WTC11 (cell line): ENCODE measurements around the gene CDKN2AIPNL. TPM values are rescaled to one million over a fixed set of nuclear protein-coding genes. Genes with fewer than 3 reads are reported as not detected.
A peak's percentile ranks its signal among the peaks of the same experiment; 100 is the strongest.

Experiments
- ATAC-seq: fragments of 200-7000 bp; cut with Tn5 transposase; 2 replicates; pipeline ENCODE4 v1.10.0; 2021; ENCODE audit warnings: mild to moderate bottlenecking, moderate library complexity
- CTCF ChIA-PET: fragments of 300-600 bp; sonication (Branson Sonifier 250); formaldehyde crosslinking; loops from one replicate; lab custom pipeline; 2021; ENCODE audit warnings: antibody characterized with exemption; lab: Charles Lee
- POLR2A ChIA-PET: fragments of 350-600 bp; sonication (Branson Sonifier 250); formaldehyde crosslinking; loops from one replicate; lab custom pipeline; 2021; ENCODE audit warnings: antibody characterized with exemption; lab: Charles Lee
- DNase-seq: peaks from one replicate; pipeline ENCODE4 v3.0.0; 2021; ENCODE audit warnings: low spot score
- H3K27ac Mint-ChIP-seq: 2 replicates; pipeline ENCODE4 v1.8.0; 2021; ENCODE audit warnings: mixed read lengths
- H3K27me3 Mint-ChIP-seq: 2 replicates; pipeline ENCODE4 v1.8.0; 2021; ENCODE audit warnings: low read depth, mild to moderate bottlenecking, moderate library complexity, mixed read lengths
- H3K36me3 Mint-ChIP-seq: 2 replicates; pipeline ENCODE4 v1.8.0; 2021; ENCODE audit warnings: mixed read lengths
- H3K4me1 Mint-ChIP-seq: 2 replicates; pipeline ENCODE4 v1.8.0; 2022; ENCODE audit warnings: mixed read lengths
- H3K4me3 Mint-ChIP-seq: 2 replicates; pipeline ENCODE4 v1.8.0; 2021; ENCODE audit warnings: mild to moderate bottlenecking, moderate library complexity, mixed read lengths
- H3K9me3 Mint-ChIP-seq: 2 replicates; pipeline ENCODE4 v1.8.0; 2021; ENCODE audit warnings: mixed read lengths
- ELF4 ChIP-seq: sonication (generic); formaldehyde crosslinking; IDR thresholded peaks from 2 replicates; pipeline ENCODE4 v1.8.1; 2022; ENCODE audit warnings: low read depth, mild to moderate bottlenecking, moderate library complexity, missing genetic modification reagents
- ESRRA ChIP-seq: sonication (generic); formaldehyde crosslinking; IDR thresholded peaks from 2 replicates; pipeline ENCODE4 v1.8.1; 2022; ENCODE audit warnings: mild to moderate bottlenecking, missing genetic modification reagents, borderline replicate concordance
- IRF2 ChIP-seq: sonication (generic); formaldehyde crosslinking; IDR thresholded peaks from 2 replicates; pipeline ENCODE4 v1.8.0; 2022; ENCODE audit warnings: low read depth, missing genetic modification reagents, borderline replicate concordance
- PRRX2 ChIP-seq: fragments of 250-450 bp; sonication (Bioruptor Pico); IDR thresholded peaks from 2 replicates; pipeline ENCODE4 v1.8.0; 2021; ENCODE audit warnings: mild to moderate bottlenecking
- RELA ChIP-seq: sonication (generic); formaldehyde crosslinking; IDR thresholded peaks from 2 replicates; pipeline ENCODE4 v1.8.1; 2022; ENCODE audit warnings: missing genetic modification reagents, mild to moderate bottlenecking, borderline replicate concordance
- SP1 ChIP-seq: sonication (generic); formaldehyde crosslinking; conservative IDR thresholded peaks from 2 replicates; pipeline ENCODE4 v1.8.1; 2022; ENCODE audit warnings: missing genetic modification reagents
- ZNF121 ChIP-seq: sonication (generic); formaldehyde crosslinking; IDR thresholded peaks from 2 replicates; pipeline ENCODE4 v1.8.0; 2023; ENCODE audit warnings: missing genetic modification reagents
- ZNF263 ChIP-seq: sonication (generic); formaldehyde crosslinking; IDR thresholded peaks from 2 replicates; pipeline ENCODE4 v1.8.1; 2022; ENCODE audit warnings: low read depth, mild to moderate bottlenecking, moderate library complexity, missing genetic modification reagents
- ZNF671 ChIP-seq: fragments of 250-450 bp; sonication (Bioruptor Pico); IDR thresholded peaks from 2 replicates; pipeline ENCODE4 v1.8.0; 2021; ENCODE audit warnings: mild to moderate bottlenecking
- total RNA-seq: library from RNA; stranded (reverse); gene quantifications from 3 replicates; pipeline ENCODE4 v1.2.3, GENCODE V29; 2021
- TF ChIP-seq, protein P1 (sequence below): sonication (generic); formaldehyde crosslinking; IDR thresholded peaks from 2 replicates; pipeline ENCODE4 v1.8.1; 2022; ENCODE audit warnings: mild to moderate bottlenecking, missing genetic modification reagents, moderate library complexity, borderline replicate concordance
- TF ChIP-seq, protein P2 (sequence below): fragments of 250-450 bp; sonication (Bioruptor Pico); IDR thresholded peaks from 2 replicates; pipeline ENCODE4 v1.9.0; 2021; ENCODE audit warnings: mild to moderate bottlenecking, borderline replicate concordance
- TF ChIP-seq, protein P3 (sequence below): fragments of 250-450 bp; sonication (Bioruptor Pico); IDR thresholded peaks from 2 replicates; pipeline ENCODE4 v1.9.0; 2021; ENCODE audit warnings: moderate library complexity, mild to moderate bottlenecking, inconsistent platforms, borderline replicate concordance
- TF ChIP-seq, protein P4 (sequence below): sonication (generic); formaldehyde crosslinking; conservative IDR thresholded peaks from 2 replicates; pipeline ENCODE4 v1.8.1; 2022; ENCODE audit warnings: mild to moderate bottlenecking, missing genetic modification reagents
- TF ChIP-seq, protein P5 (sequence below): fragments of 250-450 bp; sonication (Bioruptor Pico); IDR thresholded peaks from 2 replicates; pipeline ENCODE4 v1.9.0; 2021; ENCODE audit warnings: mild to moderate bottlenecking

The CDKN2AIPNL gene
- total RNA-seq, 1 experiment from 2014 or later = 54.3 TPM

DNA sequence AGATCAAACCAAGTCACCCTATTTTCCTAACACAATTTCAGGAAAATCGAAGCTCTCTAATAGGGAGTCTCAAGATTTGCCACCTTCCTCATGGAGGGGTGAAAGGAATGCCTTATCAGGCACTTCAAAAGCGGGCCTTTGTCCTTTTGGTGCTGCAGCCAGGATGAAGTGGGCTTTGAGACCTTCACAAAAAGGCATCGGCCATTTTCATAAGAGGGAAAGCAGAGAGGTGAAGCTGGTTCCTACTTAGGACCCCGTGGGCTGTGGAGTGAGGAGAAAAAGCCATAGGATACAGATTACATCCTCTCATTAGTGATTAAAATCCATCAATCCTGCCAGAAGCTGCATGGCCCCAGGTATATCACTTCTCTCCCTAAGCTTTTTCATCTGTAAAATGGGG lies 859 bp downstream of the CDKN2AIPNL start (continued):
- TF ChIP-seq, protein P1, sequence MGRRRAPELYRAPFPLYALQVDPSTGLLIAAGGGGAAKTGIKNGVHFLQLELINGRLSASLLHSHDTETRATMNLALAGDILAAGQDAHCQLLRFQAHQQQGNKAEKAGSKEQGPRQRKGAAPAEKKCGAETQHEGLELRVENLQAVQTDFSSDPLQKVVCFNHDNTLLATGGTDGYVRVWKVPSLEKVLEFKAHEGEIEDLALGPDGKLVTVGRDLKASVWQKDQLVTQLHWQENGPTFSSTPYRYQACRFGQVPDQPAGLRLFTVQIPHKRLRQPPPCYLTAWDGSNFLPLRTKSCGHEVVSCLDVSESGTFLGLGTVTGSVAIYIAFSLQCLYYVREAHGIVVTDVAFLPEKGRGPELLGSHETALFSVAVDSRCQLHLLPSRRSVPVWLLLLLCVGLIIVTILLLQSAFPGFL (CRISPR knock-in tag) = no peak
- TF ChIP-seq ZNF121 (CRISPR knock-in tag) (no peak), RELA (no peak), SP1 (CRISPR knock-in tag) (no peak)
- TF ChIP-seq, protein P2, sequence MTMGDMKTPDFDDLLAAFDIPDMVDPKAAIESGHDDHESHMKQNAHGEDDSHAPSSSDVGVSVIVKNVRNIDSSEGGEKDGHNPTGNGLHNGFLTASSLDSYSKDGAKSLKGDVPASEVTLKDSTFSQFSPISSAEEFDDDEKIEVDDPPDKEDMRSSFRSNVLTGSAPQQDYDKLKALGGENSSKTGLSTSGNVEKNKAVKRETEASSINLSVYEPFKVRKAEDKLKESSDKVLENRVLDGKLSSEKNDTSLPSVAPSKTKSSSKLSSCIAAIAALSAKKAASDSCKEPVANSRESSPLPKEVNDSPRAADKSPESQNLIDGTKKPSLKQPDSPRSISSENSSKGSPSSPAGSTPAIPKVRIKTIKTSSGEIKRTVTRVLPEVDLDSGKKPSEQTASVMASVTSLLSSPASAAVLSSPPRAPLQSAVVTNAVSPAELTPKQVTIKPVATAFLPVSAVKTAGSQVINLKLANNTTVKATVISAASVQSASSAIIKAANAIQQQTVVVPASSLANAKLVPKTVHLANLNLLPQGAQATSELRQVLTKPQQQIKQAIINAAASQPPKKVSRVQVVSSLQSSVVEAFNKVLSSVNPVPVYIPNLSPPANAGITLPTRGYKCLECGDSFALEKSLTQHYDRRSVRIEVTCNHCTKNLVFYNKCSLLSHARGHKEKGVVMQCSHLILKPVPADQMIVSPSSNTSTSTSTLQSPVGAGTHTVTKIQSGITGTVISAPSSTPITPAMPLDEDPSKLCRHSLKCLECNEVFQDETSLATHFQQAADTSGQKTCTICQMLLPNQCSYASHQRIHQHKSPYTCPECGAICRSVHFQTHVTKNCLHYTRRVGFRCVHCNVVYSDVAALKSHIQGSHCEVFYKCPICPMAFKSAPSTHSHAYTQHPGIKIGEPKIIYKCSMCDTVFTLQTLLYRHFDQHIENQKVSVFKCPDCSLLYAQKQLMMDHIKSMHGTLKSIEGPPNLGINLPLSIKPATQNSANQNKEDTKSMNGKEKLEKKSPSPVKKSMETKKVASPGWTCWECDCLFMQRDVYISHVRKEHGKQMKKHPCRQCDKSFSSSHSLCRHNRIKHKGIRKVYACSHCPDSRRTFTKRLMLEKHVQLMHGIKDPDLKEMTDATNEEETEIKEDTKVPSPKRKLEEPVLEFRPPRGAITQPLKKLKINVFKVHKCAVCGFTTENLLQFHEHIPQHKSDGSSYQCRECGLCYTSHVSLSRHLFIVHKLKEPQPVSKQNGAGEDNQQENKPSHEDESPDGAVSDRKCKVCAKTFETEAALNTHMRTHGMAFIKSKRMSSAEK = no peak
- TF ChIP-seq, protein P3, sequence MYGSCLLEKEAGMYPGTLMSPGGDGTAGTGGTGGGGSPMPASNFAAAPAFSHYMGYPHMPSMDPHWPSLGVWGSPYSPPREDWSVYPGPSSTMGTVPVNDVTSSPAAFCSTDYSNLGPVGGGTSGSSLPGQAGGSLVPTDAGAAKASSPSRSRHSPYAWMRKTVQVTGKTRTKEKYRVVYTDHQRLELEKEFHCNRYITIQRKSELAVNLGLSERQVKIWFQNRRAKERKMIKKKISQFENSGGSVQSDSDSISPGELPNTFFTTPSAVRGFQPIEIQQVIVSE = no peak

DNA sequence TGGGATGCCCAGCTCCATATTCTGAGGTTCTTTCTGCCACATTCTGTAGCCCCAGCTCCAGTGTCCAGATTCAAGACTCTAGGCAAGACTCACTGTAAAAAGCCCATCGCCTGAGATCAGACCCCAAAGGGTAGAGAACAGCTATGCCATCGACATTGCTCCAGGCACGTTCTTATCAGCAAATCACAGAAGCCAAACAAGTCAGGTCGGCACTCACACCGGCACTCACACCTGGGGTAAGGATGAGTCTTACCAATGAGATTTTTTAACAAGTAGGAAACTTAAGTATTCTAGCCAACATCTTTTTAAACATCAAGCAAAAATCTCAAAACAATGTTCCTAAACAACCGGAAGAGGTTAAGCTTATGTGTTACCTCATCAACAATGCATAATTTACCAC lies 2.4 kb downstream of the CDKN2AIPNL start:
- Mint-ChIP-seq H3K27me3 (no peaks in the 10 kb centered on the region), H3K4me3 (no peak overlapping the region), H3K27ac (peak overlapping the region; percentile 32; the same call in 1 of the 2 replicates), H3K9me3 (no peaks in the 10 kb centered on the region), H3K36me3 (peaks cover 21% of the 10 kb centered on the region), H3K4me1 (peaks cover 42% of the 10 kb centered on the region)
- ATAC-seq (no peak), DNase-seq (no peak)
- ChIA-PET POLR2A (interaction anchor here (2.6 kb wide), 1 partner anchor 114 kb away, joined by 10 read pairs; no protein-coding TSS in a partner anchor), CTCF (interaction anchor here (0.6 to 3.6 kb wide), 3 partner anchors 22 to 178 kb away, joined by 3 to 19 read pairs (median 4); no protein-coding TSS in a partner anchor)
- TF ChIP-seq PRRX2 (CRISPR knock-in tag) (no peak), ZNF263 (CRISPR knock-in tag) (no peak), ESRRA (CRISPR knock-in tag) (no peak), IRF2 (CRISPR knock-in tag) (no peak), ZNF671 (CRISPR knock-in tag) (no peak), ELF4 (CRISPR knock-in tag) (no peak)
- TF ChIP-seq, protein P2 = no peak
- TF ChIP-seq, protein P4, sequence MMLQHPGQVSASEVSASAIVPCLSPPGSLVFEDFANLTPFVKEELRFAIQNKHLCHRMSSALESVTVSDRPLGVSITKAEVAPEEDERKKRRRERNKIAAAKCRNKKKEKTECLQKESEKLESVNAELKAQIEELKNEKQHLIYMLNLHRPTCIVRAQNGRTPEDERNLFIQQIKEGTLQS (CRISPR knock-in tag) = no peak
- TF ChIP-seq, protein P5, sequence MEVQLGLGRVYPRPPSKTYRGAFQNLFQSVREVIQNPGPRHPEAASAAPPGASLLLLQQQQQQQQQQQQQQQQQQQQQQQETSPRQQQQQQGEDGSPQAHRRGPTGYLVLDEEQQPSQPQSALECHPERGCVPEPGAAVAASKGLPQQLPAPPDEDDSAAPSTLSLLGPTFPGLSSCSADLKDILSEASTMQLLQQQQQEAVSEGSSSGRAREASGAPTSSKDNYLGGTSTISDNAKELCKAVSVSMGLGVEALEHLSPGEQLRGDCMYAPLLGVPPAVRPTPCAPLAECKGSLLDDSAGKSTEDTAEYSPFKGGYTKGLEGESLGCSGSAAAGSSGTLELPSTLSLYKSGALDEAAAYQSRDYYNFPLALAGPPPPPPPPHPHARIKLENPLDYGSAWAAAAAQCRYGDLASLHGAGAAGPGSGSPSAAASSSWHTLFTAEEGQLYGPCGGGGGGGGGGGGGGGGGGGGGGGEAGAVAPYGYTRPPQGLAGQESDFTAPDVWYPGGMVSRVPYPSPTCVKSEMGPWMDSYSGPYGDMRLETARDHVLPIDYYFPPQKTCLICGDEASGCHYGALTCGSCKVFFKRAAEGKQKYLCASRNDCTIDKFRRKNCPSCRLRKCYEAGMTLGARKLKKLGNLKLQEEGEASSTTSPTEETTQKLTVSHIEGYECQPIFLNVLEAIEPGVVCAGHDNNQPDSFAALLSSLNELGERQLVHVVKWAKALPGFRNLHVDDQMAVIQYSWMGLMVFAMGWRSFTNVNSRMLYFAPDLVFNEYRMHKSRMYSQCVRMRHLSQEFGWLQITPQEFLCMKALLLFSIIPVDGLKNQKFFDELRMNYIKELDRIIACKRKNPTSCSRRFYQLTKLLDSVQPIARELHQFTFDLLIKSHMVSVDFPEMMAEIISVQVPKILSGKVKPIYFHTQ (CRISPR knock-in tag) = no peak
